Mucosa of stomach (tissue), 1 donor: Measurements from ENCODE around the gene CD72.
A peak's percentile ranks its signal among the peaks of the same experiment; 100 is the strongest.
"Not testable (repeated sequence)": the region's sequence is repeated elsewhere in the genome, so short reads cannot be mapped to it uniquely, and the experiment has no call there.

Experiments used
- H3K27me3 ChIP-seq: one replicate; pipeline ENCODE4 v1.7.0; 2013; ENCODE audit warnings: mild to moderate bottlenecking, low read length; ENCODE audit not compliant: control insufficient read depth, insufficient read depth
- H3K36me3 ChIP-seq: one replicate; pipeline ENCODE4 v1.7.0; 2013; ENCODE audit warnings: low read length; ENCODE audit not compliant: control insufficient read depth, insufficient read depth
- H3K4me1 ChIP-seq: one replicate; pipeline ENCODE4 v1.7.0; 2013; ENCODE audit warnings: mild to moderate bottlenecking, low read length; ENCODE audit not compliant: control insufficient read depth, insufficient read depth
- H3K4me3 ChIP-seq: one replicate; pipeline ENCODE4 v1.7.0; 2013; ENCODE audit warnings: low read length
- H3K9ac ChIP-seq: one replicate; pipeline ENCODE4 v1.7.0; 2013; ENCODE audit warnings: mild to moderate bottlenecking, low read length, moderate library complexity
- H3K9me3 ChIP-seq: one replicate; pipeline ENCODE4 v1.7.0; 2013; ENCODE audit warnings: mild to moderate bottlenecking, low read length, moderate library complexity; ENCODE audit not compliant: control insufficient read depth
- donor health status: Pancreatic carcinoma.

CD72 gene

DNA sequence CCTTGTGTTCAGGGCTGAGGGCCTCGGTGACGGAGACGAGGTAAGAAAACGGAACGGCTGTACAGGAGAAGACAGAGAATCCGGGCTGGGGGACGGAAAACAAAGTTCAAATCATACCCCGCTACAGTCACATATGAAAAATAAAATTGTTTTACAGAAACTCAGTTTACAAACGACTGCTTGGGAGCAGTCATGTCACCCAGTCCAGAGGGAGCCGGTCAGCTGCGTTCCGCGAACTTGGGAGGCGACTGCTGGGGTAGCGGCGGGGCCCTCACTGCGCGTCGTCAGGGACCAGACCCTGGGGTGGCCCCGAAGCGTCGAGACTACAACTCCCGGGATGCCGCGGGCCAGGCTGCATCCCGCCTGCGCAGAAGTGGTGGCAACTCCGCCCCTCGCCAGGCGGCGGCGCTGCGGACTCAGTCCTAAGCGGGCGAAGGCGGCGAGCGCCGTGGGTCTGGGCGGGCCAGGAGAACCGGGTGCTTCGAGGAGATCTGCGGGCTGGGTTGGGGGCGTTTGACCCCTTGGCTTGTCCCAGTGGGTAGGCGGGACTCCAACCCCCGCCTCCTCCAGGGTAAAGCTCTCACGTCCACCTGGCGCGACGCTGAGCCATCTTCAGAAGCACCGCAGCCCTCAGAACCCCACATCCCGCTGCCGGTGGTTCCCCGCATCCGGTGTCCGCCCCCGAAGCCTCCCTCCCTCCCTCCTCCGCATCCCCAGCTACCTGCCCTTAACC, 28.5 kb upstream of the CD72 start:
- Histone ChIP-seq H3K36me3 (no peaks in the 10 kb centered on the region), H3K4me3 (peak overlapping the region; percentile 66), H3K9ac (peak overlapping the region; percentile 70), H3K9me3 (no peaks in the 10 kb centered on the region), H3K27me3 (no peaks in the 10 kb centered on the region), H3K4me1 (peaks cover 14% of the 10 kb centered on the region)

GRCh38 chr9:35646153-35646532, 27.9 kb upstream of the CD72 start:
- Histone ChIP-seq H3K9me3 (no peaks in the 10 kb centered on the region), H3K36me3 (no peaks in the 10 kb centered on the region), H3K9ac (peak overlapping the region; percentile 70), H3K4me3 (peak overlapping the region; percentile 66), H3K4me1 (peaks cover 9% of the 10 kb centered on the region), H3K27me3 (no peaks in the 10 kb centered on the region)

GRCh38 chr9:35645736-35646135, 27.5 kb upstream of the CD72 start:
- H3K4me3 ChIP-seq: peak overlapping the region; percentile 66
- not testable (repeated sequence) for H3K36me3 ChIP-seq, H3K27me3 ChIP-seq, H3K4me1 ChIP-seq, H3K9me3 ChIP-seq
- H3K9ac ChIP-seq: peak overlapping the region; percentile 70

GRCh38 chr9:35643046-35643445, 24.8 kb upstream of the CD72 start:
- no peaks in the 10 kb centered on the region for H3K36me3 ChIP-seq
- H3K4me3 ChIP-seq: no peak overlapping the region
- peaks cover 5% of the 10 kb centered on the region for H3K4me1 ChIP-seq
- no peaks in the 10 kb centered on the region for H3K9me3 ChIP-seq
- H3K9ac ChIP-seq: no peak overlapping the region
- H3K27me3 ChIP-seq: no peaks in the 10 kb centered on the region

DNA sequence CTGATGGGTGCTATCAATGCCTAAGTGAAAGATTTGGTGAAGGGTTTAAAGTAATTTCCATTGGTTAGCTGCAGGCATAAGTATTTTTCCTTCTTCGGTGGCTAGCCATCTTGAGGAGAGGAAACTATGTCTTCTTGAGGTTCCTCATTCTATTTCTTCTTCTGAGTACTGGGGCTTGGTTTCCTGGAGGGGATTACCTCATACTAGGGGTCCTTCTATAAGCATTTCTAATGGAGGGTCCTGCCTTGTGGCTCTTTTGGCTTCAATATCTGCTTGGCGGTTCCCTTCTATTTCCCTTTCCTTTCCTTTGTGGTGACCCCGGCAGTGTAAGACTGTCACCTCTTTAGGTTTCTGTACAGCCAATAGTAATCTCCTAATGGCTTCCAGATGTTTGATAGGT, 23.3 kb upstream of the CD72 start:
- H3K36me3 ChIP-seq, H3K9me3 ChIP-seq, H3K27me3 ChIP-seq, H3K9ac ChIP-seq, H3K4me1 ChIP-seq, H3K4me3 ChIP-seq: not testable (repeated sequence)

GRCh38 chr9:35640431-35640830, 22.2 kb upstream of the CD72 start:
- H3K4me1 ChIP-seq, H3K9me3 ChIP-seq, H3K36me3 ChIP-seq, H3K9ac ChIP-seq, H3K4me3 ChIP-seq, H3K27me3 ChIP-seq: not testable (repeated sequence)

- Histone ChIP-seq H3K9me3 (no peaks in the 10 kb centered on the region), H3K9ac (no peak overlapping the region), H3K36me3 (no peaks in the 10 kb centered on the region), H3K4me3 (no peak overlapping the region), H3K27me3 (no peaks in the 10 kb centered on the region), H3K4me1 (no peaks in the 10 kb centered on the region)
These were observed 21.4 kb upstream of the CD72 start for GRCh38 chr9:35639631-35640030.

GRCh38 chr9:35639225-35639624, 21.0 kb upstream of the CD72 start:
- not testable (repeated sequence) for H3K9me3 ChIP-seq, H3K4me3 ChIP-seq, H3K27me3 ChIP-seq, H3K4me1 ChIP-seq, H3K9ac ChIP-seq, H3K36me3 ChIP-seq

DNA sequence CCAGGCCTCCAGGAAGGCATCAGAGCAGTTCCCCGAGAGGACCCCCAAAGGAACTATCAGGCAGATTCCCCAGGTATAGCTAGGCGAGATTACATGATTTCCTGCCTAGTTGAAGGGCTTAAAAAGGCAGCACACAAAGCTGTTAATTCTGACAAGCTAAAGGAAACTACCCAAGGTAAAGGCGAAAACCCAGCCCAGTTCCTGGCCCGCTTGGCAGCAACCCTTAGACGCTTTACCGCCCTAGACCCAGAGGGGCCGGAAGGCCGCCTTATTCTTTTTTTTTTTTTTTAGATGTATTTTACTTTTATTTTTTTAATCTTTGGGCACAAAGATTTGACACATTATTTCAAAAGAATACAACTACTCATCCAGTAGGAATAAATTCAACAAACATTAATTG, 20.5 kb upstream of the CD72 start:
- H3K4me1 ChIP-seq, H3K9me3 ChIP-seq: not testable (repeated sequence)

GRCh38 chr9:35637427-35637955, 19.3 kb upstream of the CD72 start:
- H3K4me1 ChIP-seq, H3K36me3 ChIP-seq, H3K9me3 ChIP-seq, H3K9ac ChIP-seq, H3K27me3 ChIP-seq, H3K4me3 ChIP-seq: not testable (repeated sequence)

More for the DNA sequence above, 20.5 kb upstream of the CD72 start:
- not testable (repeated sequence) for H3K36me3 ChIP-seq, H3K9ac ChIP-seq, H3K27me3 ChIP-seq, H3K4me3 ChIP-seq

DNA sequence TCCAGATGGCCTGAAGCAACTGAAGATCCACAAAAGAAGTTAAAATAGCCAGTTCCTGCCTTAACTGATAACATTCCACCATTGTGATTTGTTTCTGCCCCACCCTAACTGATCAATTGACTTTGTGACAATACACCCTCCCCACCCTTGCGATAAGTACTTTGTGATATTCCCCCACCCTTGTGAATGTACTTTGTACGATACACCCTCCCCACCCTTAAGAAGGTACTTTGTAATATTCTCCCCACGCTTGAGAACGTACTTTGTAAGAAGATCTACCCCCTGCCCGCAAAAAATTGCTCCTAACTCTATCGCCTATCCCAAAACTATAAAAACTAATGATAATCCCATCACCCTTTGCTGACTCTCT, 18.6 kb upstream of the CD72 start:
- not testable (repeated sequence) for H3K4me1 ChIP-seq

GRCh38 chr9:35636135-35636876, 18.1 kb upstream of the CD72 start:
- Histone ChIP-seq H3K4me1 (no peaks in the 10 kb centered on the region), H3K27me3 (no peaks in the 10 kb centered on the region), H3K4me3 (no peak overlapping the region), H3K9me3 (no peaks in the 10 kb centered on the region), H3K36me3 (no peaks in the 10 kb centered on the region), H3K9ac (no peak overlapping the region)

More for the DNA sequence above, 18.6 kb upstream of the CD72 start:
- H3K36me3 ChIP-seq, H3K4me3 ChIP-seq, H3K27me3 ChIP-seq, H3K9me3 ChIP-seq, H3K9ac ChIP-seq: not testable (repeated sequence)
